Vagina (tissue), 2 donors: ENCODE results near the gene FBXO24.

ENCODE experiments used
- POLR2A ChIP-seq, 2 donors: fragments of 450-650 bp; IDR thresholded peaks; one replicate each; pipeline ENCODE4 v1.6.1; 2017; ENCODE audit warnings: antibody characterized with exemption in 2 of 2, mild to moderate bottlenecking in 2 of 2, moderate library complexity in 2 of 2
- POLR2AphosphoS5 ChIP-seq, 2 donors: sonication (generic); formaldehyde crosslinking; IDR thresholded peaks; one replicate each; pipeline ENCODE4 v1.9.0; 2017; ENCODE audit warnings: antibody characterized with exemption in 2 of 2, mild to moderate bottlenecking in 2 of 2, low read depth in 1 of 2; ENCODE audit not compliant: insufficient read depth in 1 of 2
- TF ChIP-seq, protein P1 (sequence below), 3 experiments: fragments of 450-650 bp in 2 of 3; fragments of 200-600 bp in 1 of 3; sonication (generic) in 1 of 3; IDR thresholded peaks; one replicate each; pipeline ENCODE4 v1.5.1; 2017 to 2019; ENCODE audit warnings: antibody characterized with exemption in 3 of 3, mild to moderate bottlenecking in 2 of 3, moderate library complexity in 2 of 3

DNA sequence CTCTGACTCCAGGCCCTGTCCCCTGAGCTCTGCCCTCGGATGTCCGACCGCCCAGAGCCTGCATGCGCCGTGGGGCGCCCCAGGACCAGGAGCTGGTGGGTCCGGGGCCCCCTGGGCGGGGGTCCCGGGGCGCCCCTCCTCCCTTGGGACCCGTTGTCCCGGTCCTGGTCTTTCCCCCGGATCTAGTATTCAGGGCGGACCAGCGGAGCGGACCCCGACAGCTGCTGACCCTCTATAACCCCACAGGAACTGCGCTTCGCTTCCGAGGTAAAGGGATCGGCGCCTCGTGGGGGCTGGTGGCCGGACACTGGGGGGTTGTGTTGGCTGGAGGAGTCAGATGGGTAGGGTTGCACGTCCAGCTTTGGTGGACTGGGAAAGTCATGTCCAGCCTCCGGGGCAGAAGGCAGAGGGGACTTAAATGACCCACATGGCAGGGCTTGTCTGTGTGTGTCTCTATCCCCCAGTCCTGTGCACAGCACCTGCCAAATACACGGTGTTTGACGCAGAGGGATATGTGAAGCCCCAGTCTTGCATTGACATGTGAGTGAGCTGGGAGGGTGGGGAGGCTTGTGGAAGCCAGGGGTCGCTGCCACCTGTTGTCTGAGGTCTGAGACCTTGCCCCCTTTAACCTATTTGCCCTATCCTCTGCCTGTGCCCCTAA is 26.7 kb downstream of the FBXO24 start:
- TF ChIP-seq, protein P1, sequence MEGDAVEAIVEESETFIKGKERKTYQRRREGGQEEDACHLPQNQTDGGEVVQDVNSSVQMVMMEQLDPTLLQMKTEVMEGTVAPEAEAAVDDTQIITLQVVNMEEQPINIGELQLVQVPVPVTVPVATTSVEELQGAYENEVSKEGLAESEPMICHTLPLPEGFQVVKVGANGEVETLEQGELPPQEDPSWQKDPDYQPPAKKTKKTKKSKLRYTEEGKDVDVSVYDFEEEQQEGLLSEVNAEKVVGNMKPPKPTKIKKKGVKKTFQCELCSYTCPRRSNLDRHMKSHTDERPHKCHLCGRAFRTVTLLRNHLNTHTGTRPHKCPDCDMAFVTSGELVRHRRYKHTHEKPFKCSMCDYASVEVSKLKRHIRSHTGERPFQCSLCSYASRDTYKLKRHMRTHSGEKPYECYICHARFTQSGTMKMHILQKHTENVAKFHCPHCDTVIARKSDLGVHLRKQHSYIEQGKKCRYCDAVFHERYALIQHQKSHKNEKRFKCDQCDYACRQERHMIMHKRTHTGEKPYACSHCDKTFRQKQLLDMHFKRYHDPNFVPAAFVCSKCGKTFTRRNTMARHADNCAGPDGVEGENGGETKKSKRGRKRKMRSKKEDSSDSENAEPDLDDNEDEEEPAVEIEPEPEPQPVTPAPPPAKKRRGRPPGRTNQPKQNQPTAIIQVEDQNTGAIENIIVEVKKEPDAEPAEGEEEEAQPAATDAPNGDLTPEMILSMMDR (IDR thresholded peaks at IDR 0.05): no peak
- TF ChIP-seq POLR2AphosphoS5 (IDR thresholded peaks at IDR 0.05; ENCODE audit: insufficient read depth in 1 of 2, low read depth in 1 of 2) (no peak), POLR2A (IDR thresholded peaks at IDR 0.05) (no peak)
